ENCODE data around the gene ESPNL. TPM values are rescaled to one million over a fixed set of nuclear protein-coding genes. Genes with fewer than 3 reads are reported as not detected.

ESPNL gene
- polyA plus RNA-seq, 1 donor (not counting 4 experiments of a cell fraction or from before 2014, with no cell fraction given), result 0.16 TPM

DNA sequence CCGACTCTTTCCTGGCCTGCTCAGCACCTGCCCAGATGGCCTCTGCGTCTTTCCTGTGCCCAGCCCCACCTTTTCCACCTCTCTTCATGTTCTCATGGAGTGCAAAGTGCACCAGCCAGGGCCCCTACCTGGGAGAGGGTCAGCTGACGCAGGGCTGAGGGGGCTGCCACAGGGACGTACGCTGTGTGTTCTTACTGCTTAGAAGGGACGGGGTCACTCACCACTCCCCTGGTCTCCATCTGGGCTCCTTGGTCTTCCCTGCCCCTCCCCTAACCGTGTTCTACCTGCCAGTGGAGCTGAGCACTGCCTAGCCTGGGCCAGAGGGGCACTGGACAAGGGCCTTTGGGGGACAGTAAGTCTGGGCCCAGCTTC is 67.2 kb downstream of the ESPNL start:
- no peaks in the 10 kb centered on the region for H4K20me1 ChIP-seq (ENCODE audit: control insufficient read depth, extremely low read depth, insufficient read depth, low read length)
- H3K9me1 ChIP-seq (ENCODE audit: control insufficient read depth, extremely low read depth, insufficient read depth, low read length), result no peaks in the 10 kb centered on the region
- H3K79me2 ChIP-seq (ENCODE audit: control insufficient read depth, insufficient read depth, low read length), result no peaks in the 10 kb centered on the region
- no peaks in the 10 kb centered on the region for H3K9me3 ChIP-seq (ENCODE audit: control insufficient read depth, low read depth, low read length)
- H3K27me3 ChIP-seq (ENCODE audit: control insufficient read depth, extremely low read depth, insufficient read depth, low read length), result peaks cover 16% of the 10 kb centered on the region
- H3K9ac ChIP-seq (ENCODE audit: control insufficient read depth, extremely low read depth, insufficient read depth, low read length), result no peak overlapping the region
- FAIRE-seq (no peak), DNase-seq (ENCODE audit: low read depth, low spot score) (no peak)
- no peak overlapping the region for H3K4me2 ChIP-seq (ENCODE audit: control insufficient read depth, extremely low read depth, insufficient read depth, low read depth, low read length)
- no peak overlapping the region for H3K4me3 ChIP-seq (ENCODE audit: control insufficient read depth in 2 of 3, extremely low read depth in 1 of 3, insufficient read depth in 2 of 3, low read depth in 1 of 3, low read length in 3 of 3)
- H3K36me3 ChIP-seq (ENCODE audit: control insufficient read depth in 2 of 2, extremely low read depth in 1 of 2, insufficient read depth in 2 of 2, low read length in 2 of 2), result peaks cover 10 to 38% of the 10 kb centered on the region in 2 experiments
- TF ChIP-seq, protein P1, sequence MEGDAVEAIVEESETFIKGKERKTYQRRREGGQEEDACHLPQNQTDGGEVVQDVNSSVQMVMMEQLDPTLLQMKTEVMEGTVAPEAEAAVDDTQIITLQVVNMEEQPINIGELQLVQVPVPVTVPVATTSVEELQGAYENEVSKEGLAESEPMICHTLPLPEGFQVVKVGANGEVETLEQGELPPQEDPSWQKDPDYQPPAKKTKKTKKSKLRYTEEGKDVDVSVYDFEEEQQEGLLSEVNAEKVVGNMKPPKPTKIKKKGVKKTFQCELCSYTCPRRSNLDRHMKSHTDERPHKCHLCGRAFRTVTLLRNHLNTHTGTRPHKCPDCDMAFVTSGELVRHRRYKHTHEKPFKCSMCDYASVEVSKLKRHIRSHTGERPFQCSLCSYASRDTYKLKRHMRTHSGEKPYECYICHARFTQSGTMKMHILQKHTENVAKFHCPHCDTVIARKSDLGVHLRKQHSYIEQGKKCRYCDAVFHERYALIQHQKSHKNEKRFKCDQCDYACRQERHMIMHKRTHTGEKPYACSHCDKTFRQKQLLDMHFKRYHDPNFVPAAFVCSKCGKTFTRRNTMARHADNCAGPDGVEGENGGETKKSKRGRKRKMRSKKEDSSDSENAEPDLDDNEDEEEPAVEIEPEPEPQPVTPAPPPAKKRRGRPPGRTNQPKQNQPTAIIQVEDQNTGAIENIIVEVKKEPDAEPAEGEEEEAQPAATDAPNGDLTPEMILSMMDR (optimal IDR thresholded peaks at IDR 0.05 in 1 of 3, IDR thresholded peaks at IDR 0.05 in 1 of 3, conservative IDR thresholded peaks at IDR 0.05 in 1 of 3; ENCODE audit: extremely low read depth in 1 of 3, insufficient read depth in 2 of 3, low read length in 3 of 3), result no peak
- TF ChIP-seq EZH2 (IDR thresholded peaks at IDR 0.05; ENCODE audit: low read length), result no peak
- H3K4me1 ChIP-seq (ENCODE audit: control insufficient read depth, extremely low read depth, insufficient read depth, low read length), result peaks cover 34% of the 10 kb centered on the region
- H2AFZ ChIP-seq (ENCODE audit: control insufficient read depth, low read length), result no peak overlapping the region
- dilution Hi-C loops (cut with MboI; ENCODE audit: extremely low pct_ligation_motif_present, low sequenced_read_pairs), result no loop called here
- H3K27ac ChIP-seq (ENCODE audit: control insufficient read depth, insufficient read depth, low read length), result no peak overlapping the region

DNA sequence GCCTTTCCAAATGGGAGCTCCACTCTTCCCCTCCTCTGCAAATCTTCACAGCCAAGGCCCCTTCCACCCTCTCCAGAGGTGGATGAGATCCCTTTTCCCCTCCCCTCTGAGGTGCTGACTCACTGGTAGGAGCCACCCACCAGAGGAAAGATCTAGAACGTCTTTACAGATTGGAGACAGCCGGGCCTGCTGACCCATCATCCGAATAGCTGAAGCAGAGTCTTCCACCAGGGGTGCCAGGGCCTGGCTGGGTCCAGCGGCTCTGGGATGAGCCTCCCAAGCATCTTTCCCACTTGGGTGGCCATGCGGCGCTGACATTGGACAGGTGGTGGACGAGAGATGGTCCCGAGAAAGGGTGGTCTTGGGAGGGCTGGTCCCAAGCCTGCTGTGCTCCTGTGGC is 67.6 kb downstream of the ESPNL start:
- no peak overlapping the region for H2AFZ ChIP-seq (ENCODE audit: control insufficient read depth, low read length)
- no peaks in the 10 kb centered on the region for H3K9me1 ChIP-seq (ENCODE audit: control insufficient read depth, extremely low read depth, insufficient read depth, low read length)
- DNase-seq (ENCODE audit: low read depth, low spot score) (no peak), FAIRE-seq (no peak)
- peaks cover 14 to 42% of the 10 kb centered on the region in 2 experiments for H3K36me3 ChIP-seq (ENCODE audit: control insufficient read depth in 2 of 2, extremely low read depth in 1 of 2, insufficient read depth in 2 of 2, low read length in 2 of 2)
- no peaks in the 10 kb centered on the region for H3K9me3 ChIP-seq (ENCODE audit: control insufficient read depth, low read depth, low read length)
- no peak overlapping the region for H3K4me3 ChIP-seq (ENCODE audit: control insufficient read depth in 2 of 3, extremely low read depth in 1 of 3, insufficient read depth in 2 of 3, low read depth in 1 of 3, low read length in 3 of 3)
- H3K9ac ChIP-seq (ENCODE audit: control insufficient read depth, extremely low read depth, insufficient read depth, low read length), result no peak overlapping the region
- no peaks in the 10 kb centered on the region for H3K79me2 ChIP-seq (ENCODE audit: control insufficient read depth, insufficient read depth, low read length)
- no peak overlapping the region for H3K4me2 ChIP-seq (ENCODE audit: control insufficient read depth, extremely low read depth, insufficient read depth, low read depth, low read length)
- dilution Hi-C loops (cut with MboI; ENCODE audit: extremely low pct_ligation_motif_present, low sequenced_read_pairs), result no loop called here
- H3K4me1 ChIP-seq (ENCODE audit: control insufficient read depth, extremely low read depth, insufficient read depth, low read length), result peaks cover 34% of the 10 kb centered on the region
- TF ChIP-seq, protein P1 (optimal IDR thresholded peaks at IDR 0.05 in 1 of 3, IDR thresholded peaks at IDR 0.05 in 1 of 3, conservative IDR thresholded peaks at IDR 0.05 in 1 of 3; ENCODE audit: extremely low read depth in 1 of 3, insufficient read depth in 2 of 3, low read length in 3 of 3), result no peak
- TF ChIP-seq EZH2 (IDR thresholded peaks at IDR 0.05; ENCODE audit: low read length), result no peak
- H4K20me1 ChIP-seq (ENCODE audit: control insufficient read depth, extremely low read depth, insufficient read depth, low read length), result no peaks in the 10 kb centered on the region
- H3K27me3 ChIP-seq (ENCODE audit: control insufficient read depth, extremely low read depth, insufficient read depth, low read length), result peaks cover 12% of the 10 kb centered on the region
- H3K27ac ChIP-seq (ENCODE audit: control insufficient read depth, insufficient read depth, low read length), result no peak overlapping the region
